Tibial nerve (tissue), 4 donors: ENCODE data around the gene PFKFB4. TPM values are rescaled to one million over a fixed set of nuclear protein-coding genes. Genes with fewer than 3 reads are reported as not detected.
A peak's percentile ranks its signal among the peaks of the same experiment; 100 is the strongest.

Experiments
- DNase-seq, 2 donors: peaks; one replicate each; pipeline ENCODE4 v3.0.0-alpha.2; 2019; ENCODE audit warnings: low spot score in 2 of 2
- H3K27ac ChIP-seq, 4 donors: fragments of 200-600 bp; sonication (generic) in 3 of 4; one replicate each; pipeline ENCODE4 v1.5.1; 2017 to 2019; ENCODE audit warnings: mild to moderate bottlenecking in 1 of 4
- H3K27me3 ChIP-seq, 2 donors: fragments of 200-600 bp; sonication (generic) in 1 of 2; one replicate each; pipeline versions ENCODE4 v1.5.1 to v1.6.0; 2017 to 2019
- H3K36me3 ChIP-seq, 3 donors: fragments of 200-600 bp; sonication (generic); one replicate each; pipeline ENCODE4 v1.5.1; 2018 to 2019
- H3K4me1 ChIP-seq, 4 donors: fragments of 200-600 bp; sonication (generic) in 3 of 4; one replicate each; pipeline ENCODE4 v1.5.1; 2017 to 2019
- H3K4me3 ChIP-seq, 4 donors: fragments of 200-600 bp; sonication (generic) in 3 of 4; one replicate each; pipeline ENCODE4 v1.5.1; 2017 to 2019; ENCODE audit warnings: mild to moderate bottlenecking in 1 of 4, moderate library complexity in 1 of 4
- H3K9me3 ChIP-seq, 4 donors: fragments of 200-600 bp; sonication (generic) in 3 of 4; one replicate each; pipeline ENCODE4 v1.5.1; 2017 to 2019
- CTCF ChIP-seq, 5 experiments: fragments of 200-600 bp in 3 of 5; fragments of 450-650 bp in 2 of 5; sonication (generic) in 3 of 5; IDR thresholded peaks; one replicate each; pipeline ENCODE4 v1.5.1; 2016 to 2019; ENCODE audit warnings: antibody characterized with exemption in 5 of 5, mild to moderate bottlenecking in 3 of 5, moderate library complexity in 2 of 5
- EP300 ChIP-seq, 2 donors: sonication (generic); formaldehyde crosslinking; IDR thresholded peaks; one replicate each; pipeline ENCODE4 v1.6.1; 2017; ENCODE audit warnings: antibody characterized with exemption in 2 of 2, mild to moderate bottlenecking in 1 of 2
- POLR2A ChIP-seq, 2 donors: fragments of 450-650 bp; IDR thresholded peaks; one replicate each; pipeline ENCODE4 v1.6.1; 2017; ENCODE audit warnings: antibody characterized with exemption in 2 of 2, mild to moderate bottlenecking in 2 of 2, moderate library complexity in 2 of 2
- WGBS, 2 donors: methylation state at CpG; one replicate each; pipeline ENCODE4 v1.1.5; 2018; 5-methylcytosine and 5-hydroxymethylcytosine counted together
- total RNA-seq, 4 donors: library from RNA; depleted of rRNA; stranded (reverse); fragments of >200 nt; gene quantifications; one replicate each; pipeline ENCODE4 v1.1.0, GENCODE V29; 2016

The PFKFB4 gene
- total RNA-seq, 4 donors from 2014 or later = 2.2 to 9.0 (median 7.6) TPM

- Histone ChIP-seq H3K36me3 (peaks cover 0 to 45% (median 18%) of the 10 kb centered on the region in 3 donors), H3K27ac (no peak overlapping the region), H3K4me1 (peaks cover 0 to 37% (median 11%) of the 10 kb centered on the region in 4 donors), H3K9me3 (no peaks in the 10 kb centered on the region), H3K4me3 (peak overlapping the region in 1 of 4 donors; percentile 44), H3K27me3 (peaks cover 0 to 13% of the 10 kb centered on the region in 2 donors)
- no peak for DNase-seq
- TF ChIP-seq POLR2A (IDR thresholded peaks at IDR 0.05) (no peak), EP300 (IDR thresholded peaks at IDR 0.05) (no peak), CTCF (IDR thresholded peaks at IDR 0.05) (no peak)
- WGBS, 2 donors = 35 to 39% methylated on average over 5 to 8 of the region's 10 CpGs
These were observed 39.0 kb upstream of the PFKFB4 start for GRCh38 chr3:48595526-48596121.

GRCh38 chr3:48595075-48595525 is 38.5 kb upstream of the PFKFB4 start, which contains the start of gene COL7A1:
Gene COL7A1, minus strand, starts transcription at chr3:48595329. Its CDS starts 170 bp downstream, at chr3:48595159.
- DNase-seq = no peak
- no peaks in the 10 kb centered on the region for H3K9me3 ChIP-seq
- H3K4me3 ChIP-seq = peak within 1 kb of the TSS in 3 of 4 donors; percentile 18 to 44 (median 33)
- 1 to 2% methylated on average over 22 to 24 of the region's 35 CpGs for WGBS, 2 donors
- no peak for TF ChIP-seq CTCF (IDR thresholded peaks at IDR 0.05)
- no peak for TF ChIP-seq EP300 (IDR thresholded peaks at IDR 0.05)
- no peak for TF ChIP-seq POLR2A (IDR thresholded peaks at IDR 0.05)
- peaks cover 0 to 43% (median 12%) of the 10 kb centered on the region in 3 donors for H3K36me3 ChIP-seq
- H3K27me3 ChIP-seq = peaks cover 0 to 13% of the 10 kb centered on the region in 2 donors
- H3K4me1 ChIP-seq = peaks cover 0 to 37% (median 11%) of the 10 kb centered on the region in 4 donors
- H3K27ac ChIP-seq = peak within 1 kb of the TSS in 2 of 4 donors; percentile 20 to 59

- TF ChIP-seq CTCF (IDR thresholded peaks at IDR 0.05) (no peak), POLR2A (IDR thresholded peaks at IDR 0.05) (no peak), EP300 (IDR thresholded peaks at IDR 0.05) (no peak)
- Histone ChIP-seq H3K4me3 (peak overlapping the region in 3 of 4 donors; percentile 18 to 44 (median 33)), H3K27ac (peak overlapping the region in 2 of 4 donors; percentile 20 to 59), H3K4me1 (peaks cover 0 to 37% (median 11%) of the 10 kb centered on the region in 4 donors), H3K27me3 (peaks cover 0 to 13% of the 10 kb centered on the region in 2 donors), H3K36me3 (peaks cover 0 to 39% (median 7%) of the 10 kb centered on the region in 3 donors), H3K9me3 (no peaks in the 10 kb centered on the region)
- 28 to 34% methylated on average over 38 to 39 of the region's 39 CpGs for WGBS, 2 donors
- no peak for DNase-seq
These were observed 37.9 kb upstream of the PFKFB4 start for GRCh38 chr3:48594417-48595049.

GRCh38 chr3:48593337-48593736 is 36.7 kb upstream of the PFKFB4 start:
- Histone ChIP-seq H3K4me1 (peaks cover 0 to 26% (median 11%) of the 10 kb centered on the region in 4 donors), H3K27ac (no peak overlapping the region), H3K9me3 (no peaks in the 10 kb centered on the region), H3K27me3 (peaks cover 0 to 13% of the 10 kb centered on the region in 2 donors), H3K4me3 (no peak overlapping the region), H3K36me3 (peaks cover 0 to 27% (median 0%) of the 10 kb centered on the region in 3 donors)
- WGBS, 2 donors = 88 to 89% methylated on average over 4 to 8 of the region's 9 CpGs
- no peak for TF ChIP-seq POLR2A (IDR thresholded peaks at IDR 0.05)
- DNase-seq = no peak

GRCh38 chr3:48592519-48593087 is 36.0 kb upstream of the PFKFB4 start:
- no peak overlapping the region for H3K27ac ChIP-seq
- no peak overlapping the region for H3K4me3 ChIP-seq
- DNase-seq = no peak
- peaks cover 0 to 20% (median 11%) of the 10 kb centered on the region in 4 donors for H3K4me1 ChIP-seq
- TF ChIP-seq CTCF (IDR thresholded peaks at IDR 0.05) = no peak
- no peak for TF ChIP-seq EP300 (IDR thresholded peaks at IDR 0.05)
- TF ChIP-seq POLR2A (IDR thresholded peaks at IDR 0.05) = no peak
- H3K27me3 ChIP-seq = peaks cover 0 to 13% of the 10 kb centered on the region in 2 donors
- WGBS, 2 donors = 89 to 90% methylated on average over 21 of the region's 21 CpGs
- peaks cover 0 to 20% (median 0%) of the 10 kb centered on the region in 3 donors for H3K36me3 ChIP-seq
- no peaks in the 10 kb centered on the region for H3K9me3 ChIP-seq
